ENCODE measurements around the gene APRT. TPM values are rescaled to one million over a fixed set of nuclear protein-coding genes. Genes with fewer than 3 reads are reported as not detected.

APRT gene
- total RNA-seq, 1 donor from 2014 or later = 53.4 TPM

GRCh38 chr16:88830783-88831182 lies 19.1 kb upstream of the APRT start:
- Mint-ChIP-seq H3K36me3 (no peaks in the 10 kb centered on the region), H3K4me3 (no peak overlapping the region), H3K27ac (no peak overlapping the region), H3K27me3 (ENCODE audit: insufficient read depth, low read depth) (peaks cover 5% of the 10 kb centered on the region), H3K9me3 (no peaks in the 10 kb centered on the region), H3K4me1 (no peaks in the 10 kb centered on the region)
- Histone ChIP-seq H3K27ac (no peak overlapping the region), H3K9ac (no peak overlapping the region), H3K4me1 (no peaks in the 10 kb centered on the region), H3K9me3 (ENCODE audit: low read depth) (no peaks in the 10 kb centered on the region), H3K27me3 (no peaks in the 10 kb centered on the region), H3K79me2 (ENCODE audit: low read depth) (no peaks in the 10 kb centered on the region), H2AFZ (replicated peaks) (no peak overlapping the region), H3K4me3 (no peak overlapping the region), H3F3A (ENCODE audit: low read depth) (no peaks in the 10 kb centered on the region), H3K4me2 (no peak overlapping the region), H4K20me1 (ENCODE audit: low read depth) (no peaks in the 10 kb centered on the region), H3K36me3 (no peaks in the 10 kb centered on the region)
- DNase-seq (ENCODE audit: low spot score) = no peak
- no peak for TF ChIP-seq CTCF (IDR thresholded peaks at IDR 0.05)
- no peak for TF ChIP-seq EZH2phosphoT487 (IDR thresholded peaks at IDR 0.05)
- TF ChIP-seq EZH2 (IDR thresholded peaks at IDR 0.05) = no peak

GRCh38 chr16:88830258-88830657 lies 18.5 kb upstream of the APRT start:
- Mint-ChIP-seq H3K9me3 (no peaks in the 10 kb centered on the region), H3K27me3 (ENCODE audit: insufficient read depth, low read depth) (peaks cover 5% of the 10 kb centered on the region), H3K4me1 (no peaks in the 10 kb centered on the region), H3K4me3 (no peak overlapping the region), H3K27ac (peak overlapping the region; percentile 33), H3K36me3 (no peaks in the 10 kb centered on the region)
- no peak overlapping the region for H3K4me3 ChIP-seq
- no peak overlapping the region for H3K9ac ChIP-seq
- H3K4me2 ChIP-seq = no peak overlapping the region
- no peaks in the 10 kb centered on the region for H3K27me3 ChIP-seq
- no peaks in the 10 kb centered on the region for H3K4me1 ChIP-seq
- no peaks in the 10 kb centered on the region for H3F3A ChIP-seq (ENCODE audit: low read depth)
- no peak for TF ChIP-seq EZH2phosphoT487 (IDR thresholded peaks at IDR 0.05)
- no peak for TF ChIP-seq CTCF (IDR thresholded peaks at IDR 0.05)
- TF ChIP-seq EZH2 (IDR thresholded peaks at IDR 0.05) = no peak
- H2AFZ ChIP-seq (replicated peaks) = no peak overlapping the region
- no peaks in the 10 kb centered on the region for H4K20me1 ChIP-seq (ENCODE audit: low read depth)
- no peak overlapping the region for H3K27ac ChIP-seq
- H3K79me2 ChIP-seq (ENCODE audit: low read depth) = no peaks in the 10 kb centered on the region
- no peaks in the 10 kb centered on the region for H3K36me3 ChIP-seq
- no peak for DNase-seq (ENCODE audit: low spot score)
- no peaks in the 10 kb centered on the region for H3K9me3 ChIP-seq (ENCODE audit: low read depth)

- no peaks in the 10 kb centered on the region for H3K36me3 Mint-ChIP-seq
- H3K4me3 Mint-ChIP-seq = no peak overlapping the region
- H3K4me1 Mint-ChIP-seq = no peaks in the 10 kb centered on the region
- H3K4me1 ChIP-seq = no peaks in the 10 kb centered on the region
- no peak overlapping the region for H3K27ac Mint-ChIP-seq
- no peaks in the 10 kb centered on the region for H3K79me2 ChIP-seq (ENCODE audit: low read depth)
- DNase-seq (ENCODE audit: low spot score) = no peak
- H3K9me3 ChIP-seq (ENCODE audit: low read depth) = no peaks in the 10 kb centered on the region
- H3K9ac ChIP-seq = no peak overlapping the region
- TF ChIP-seq CTCF (IDR thresholded peaks at IDR 0.05) (no peak), EZH2phosphoT487 (IDR thresholded peaks at IDR 0.05) (no peak), EZH2 (IDR thresholded peaks at IDR 0.05) (no peak)
- H3F3A ChIP-seq (ENCODE audit: low read depth) = no peaks in the 10 kb centered on the region
- H3K27me3 ChIP-seq = no peaks in the 10 kb centered on the region
- no peak overlapping the region for H2AFZ ChIP-seq (replicated peaks)
- H3K4me3 ChIP-seq = no peak overlapping the region
- no peaks in the 10 kb centered on the region for H3K9me3 Mint-ChIP-seq
- no peak overlapping the region for H3K4me2 ChIP-seq
- peaks cover 5% of the 10 kb centered on the region for H3K27me3 Mint-ChIP-seq (ENCODE audit: insufficient read depth, low read depth)
- H3K27ac ChIP-seq = no peak overlapping the region
- no peaks in the 10 kb centered on the region for H3K36me3 ChIP-seq
- no peaks in the 10 kb centered on the region for H4K20me1 ChIP-seq (ENCODE audit: low read depth)
These were observed 17.0 kb upstream of the APRT start for GRCh38 chr16:88828711-88829110.

Measured in neural progenitor cell (in vitro differentiated cells).